ENCODE results near the gene DEDD.

GRCh38 chr1:161138431-161138830 lies 6.0 kb upstream of the DEDD start:
- TF ChIP-seq POLR2A (IDR thresholded peaks at IDR 0.05) (no peak), EP300 (IDR thresholded peaks at IDR 0.05) (no peak), POLR2AphosphoS5 (IDR thresholded peaks at IDR 0.05) (no peak), CTCF (IDR thresholded peaks at IDR 0.05) (no peak)
